ENCODE measurements around the gene ITSN1.

DNA sequence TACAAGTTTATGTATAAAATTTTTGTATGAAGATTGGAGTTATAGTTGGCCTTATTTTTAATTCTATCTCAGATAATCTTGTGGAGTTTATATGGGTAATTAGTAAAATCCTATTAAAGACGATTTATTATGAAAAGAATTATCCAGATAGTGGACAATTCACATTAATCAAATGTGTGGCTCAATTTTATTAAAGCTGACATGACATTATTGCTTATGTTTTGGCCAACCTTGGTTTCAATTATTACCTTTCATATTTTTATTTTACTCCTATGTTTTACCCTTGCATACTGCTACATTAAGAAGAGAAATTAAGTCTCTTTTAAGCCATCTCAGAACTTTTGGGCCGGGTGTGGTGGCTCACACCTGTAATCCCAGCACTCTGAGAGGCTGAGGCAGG, 110.0 kb downstream of the ITSN1 start:
- TF ChIP-seq EZH2 (IDR thresholded peaks at IDR 0.05; ENCODE audit: insufficient read depth, poor library complexity, severe bottlenecking) (no peak), EZH2phosphoT487 (IDR thresholded peaks at IDR 0.05; ENCODE audit: insufficient read depth, low read depth) (no peak)
